Skeletal muscle satellite cell (primary cell): ENCODE results near the gene CTCFL.
"Not testable (repeated sequence)": the region's sequence is repeated elsewhere in the genome, so short reads cannot be mapped to it uniquely, and the experiment has no call there.

ENCODE experiments used
- H3K27me3 ChIP-seq: 2 replicates; pipeline ENCODE4 v1.7.0; 2013; ENCODE audit warnings: low read length; ENCODE audit not compliant: control insufficient read depth, insufficient read depth
- H3K36me3 ChIP-seq: 2 replicates; pipeline ENCODE4 v1.7.0; 2013; ENCODE audit warnings: mild to moderate bottlenecking, control low read depth, low read length; ENCODE audit not compliant: insufficient read depth
- H3K4me1 ChIP-seq: 2 replicates; pipeline ENCODE4 v1.7.0; 2013; ENCODE audit warnings: low read length; ENCODE audit not compliant: control insufficient read depth, insufficient read depth
- H3K4me2 ChIP-seq: 2 replicates; pipeline ENCODE4 v1.7.0; 2013; ENCODE audit warnings: mild to moderate bottlenecking, low read length
- H3K4me3 ChIP-seq: 2 replicates; pipeline ENCODE4 v1.7.0; 2013; ENCODE audit warnings: low read length
- H3K9ac ChIP-seq: 2 replicates; pipeline ENCODE4 v1.7.0; 2013; ENCODE audit warnings: mild to moderate bottlenecking, low read depth, low read length, moderate library complexity
- H3K9me3 ChIP-seq: replicated peaks from 2 replicates; pipeline ENCODE4 v1.7.0; 2013; ENCODE audit warnings: mild to moderate bottlenecking, control low read depth, low read length

The CTCFL gene

DNA sequence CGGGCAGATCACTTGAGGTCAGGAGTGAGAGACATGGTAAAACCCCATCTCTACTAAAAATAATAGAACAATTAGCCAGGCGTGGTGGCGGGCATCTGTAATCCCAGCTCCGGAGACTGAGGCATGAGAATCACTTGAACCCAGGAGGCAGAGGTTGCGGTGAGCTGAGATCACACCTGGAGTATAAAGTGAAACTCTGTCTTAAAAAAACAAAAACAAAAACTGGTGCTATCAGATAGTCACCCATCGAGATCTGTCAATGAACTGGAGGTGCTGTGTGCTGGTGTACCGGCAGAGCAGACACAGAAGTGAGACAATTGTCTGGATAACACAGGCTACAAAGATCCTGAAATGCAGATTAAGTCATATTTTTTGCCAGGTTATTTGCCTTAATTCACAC lies 24.7 kb downstream of the CTCFL start:
- no peak overlapping the region for H3K4me3 ChIP-seq
- H3K9ac ChIP-seq = no peak overlapping the region
- no peaks in the 10 kb centered on the region for H3K4me1 ChIP-seq
- H3K36me3 ChIP-seq = no peaks in the 10 kb centered on the region
- H3K9me3 ChIP-seq = no peaks in the 10 kb centered on the region
- H3K27me3 ChIP-seq = peaks cover 43% of the 10 kb centered on the region
- H3K4me2 ChIP-seq = no peak overlapping the region

DNA sequence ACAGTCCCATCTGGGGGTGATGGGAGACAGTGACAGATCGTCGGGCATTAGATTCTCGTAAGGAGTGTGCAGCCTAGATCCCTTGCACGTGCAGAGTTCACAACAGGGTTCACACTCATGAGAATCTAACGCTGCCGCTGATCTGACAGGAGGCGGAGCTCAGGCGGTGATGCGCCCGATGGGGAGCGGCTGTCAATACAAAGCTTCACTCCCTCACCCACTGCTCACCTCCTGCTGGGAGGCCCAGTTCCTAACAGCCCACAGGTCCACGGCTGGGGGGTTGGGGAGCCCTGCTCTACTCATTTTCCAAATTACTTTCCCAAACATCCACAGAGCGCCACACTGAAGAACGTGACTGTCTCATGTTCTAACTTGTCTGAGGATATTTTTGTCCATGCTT lies 25.3 kb downstream of the CTCFL start:
- Histone ChIP-seq H3K4me3 (no peak overlapping the region), H3K4me2 (no peak overlapping the region), H3K9me3 (no peaks in the 10 kb centered on the region), H3K36me3 (no peaks in the 10 kb centered on the region), H3K27me3 (peaks cover 40% of the 10 kb centered on the region), H3K4me1 (no peaks in the 10 kb centered on the region), H3K9ac (no peak overlapping the region)

GRCh38 chr20:57498425-57499400 lies 26.2 kb downstream of the CTCFL start:
- Histone ChIP-seq H3K9ac (no peak overlapping the region), H3K27me3 (peaks cover 44% of the 10 kb centered on the region), H3K4me1 (no peaks in the 10 kb centered on the region), H3K36me3 (no peaks in the 10 kb centered on the region), H3K9me3 (no peaks in the 10 kb centered on the region), H3K4me3 (no peak overlapping the region), H3K4me2 (no peak overlapping the region)

DNA sequence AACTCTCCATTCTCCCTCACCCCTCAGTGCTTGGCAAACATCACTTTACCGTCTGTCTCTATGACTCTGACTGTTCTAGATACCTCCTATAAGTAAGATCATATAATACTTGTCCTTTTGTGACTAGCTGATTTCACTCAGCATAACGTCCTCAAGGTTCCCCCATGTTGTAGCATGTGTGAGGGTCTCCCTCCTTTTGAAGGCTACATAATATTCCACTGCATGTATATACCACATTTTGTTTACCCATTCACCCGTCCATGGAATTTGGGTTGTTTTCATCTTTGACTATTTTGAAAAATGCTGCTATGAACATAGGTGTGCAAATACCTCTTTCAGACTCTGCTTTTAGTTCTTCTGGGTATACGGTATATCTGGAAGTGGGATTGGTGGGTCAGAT lies 28.3 kb downstream of the CTCFL start:
- H3K9me3 ChIP-seq = no peaks in the 10 kb centered on the region
- peaks cover 52% of the 10 kb centered on the region for H3K27me3 ChIP-seq
- no peaks in the 10 kb centered on the region for H3K36me3 ChIP-seq
- H3K4me2 ChIP-seq = no peak overlapping the region
- H3K9ac ChIP-seq = no peak overlapping the region
- H3K4me1 ChIP-seq = no peaks in the 10 kb centered on the region
- no peak overlapping the region for H3K4me3 ChIP-seq

DNA sequence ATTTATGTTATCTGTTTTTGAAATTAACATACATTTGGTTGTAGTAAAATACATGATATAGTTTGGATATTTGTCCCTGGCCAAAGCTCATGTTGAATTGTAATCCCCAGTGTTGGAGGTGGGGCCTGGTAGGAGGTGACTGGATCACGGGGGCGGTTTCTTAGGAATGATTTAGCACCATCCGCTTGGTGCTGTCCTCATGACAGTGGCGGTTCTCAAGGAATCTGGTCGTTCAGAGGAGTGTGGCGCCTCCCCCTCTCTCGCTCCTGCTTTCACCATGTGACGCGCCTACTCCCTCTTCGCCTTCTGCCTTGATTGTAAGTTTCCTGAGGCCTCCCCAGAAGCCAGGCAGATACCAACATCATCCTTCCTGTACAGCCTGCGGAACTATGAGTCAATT lies 29.0 kb downstream of the CTCFL start:
- Histone ChIP-seq H3K4me3 (no peak overlapping the region), H3K9me3 (no peaks in the 10 kb centered on the region), H3K36me3 (no peaks in the 10 kb centered on the region), H3K4me2 (no peak overlapping the region), H3K4me1 (no peaks in the 10 kb centered on the region), H3K27me3 (peaks cover 54% of the 10 kb centered on the region), H3K9ac (no peak overlapping the region)

GRCh38 chr20:57493091-57493615 lies 31.8 kb downstream of the CTCFL start:
- Histone ChIP-seq H3K36me3 (no peaks in the 10 kb centered on the region), H3K9me3 (no peaks in the 10 kb centered on the region), H3K9ac (no peak overlapping the region), H3K4me2 (no peak overlapping the region), H3K4me1 (no peaks in the 10 kb centered on the region), H3K27me3 (peaks cover 42% of the 10 kb centered on the region), H3K4me3 (no peak overlapping the region)

DNA sequence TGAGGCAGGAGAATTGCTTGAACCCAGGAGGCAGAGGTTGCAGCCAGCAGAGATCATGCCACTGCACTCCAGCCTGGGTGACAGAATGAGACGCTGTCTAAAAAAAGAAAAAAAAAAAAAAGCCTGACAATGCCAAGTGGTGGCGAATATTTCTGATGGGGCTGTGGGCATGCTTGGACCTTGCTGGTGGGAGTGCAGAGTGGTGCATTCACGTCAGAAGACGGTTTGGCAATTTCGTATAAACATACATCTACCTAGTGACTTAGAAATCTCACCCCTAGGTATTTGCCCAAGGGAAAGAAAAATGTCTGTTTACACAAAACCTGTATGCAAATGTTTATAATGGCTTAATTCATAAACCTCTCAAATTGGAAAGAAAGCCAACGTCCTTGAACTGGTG lies 33.6 kb downstream of the CTCFL start:
- H3K4me1 ChIP-seq = no peaks in the 10 kb centered on the region
- peaks cover 35% of the 10 kb centered on the region for H3K27me3 ChIP-seq
- no peaks in the 10 kb centered on the region for H3K36me3 ChIP-seq
- no peak overlapping the region for H3K4me3 ChIP-seq
- no peak overlapping the region for H3K4me2 ChIP-seq
- H3K9ac ChIP-seq = no peak overlapping the region
- no peaks in the 10 kb centered on the region for H3K9me3 ChIP-seq

- H3K9ac ChIP-seq, H3K9me3 ChIP-seq, H3K4me3 ChIP-seq, H3K36me3 ChIP-seq, H3K4me2 ChIP-seq, H3K4me1 ChIP-seq: not testable (repeated sequence)
- H3K27me3 ChIP-seq = peaks cover 47% of the 10 kb centered on the region
These were observed 36.7 kb downstream of the CTCFL start for GRCh38 chr20:57488277-57488676.

DNA sequence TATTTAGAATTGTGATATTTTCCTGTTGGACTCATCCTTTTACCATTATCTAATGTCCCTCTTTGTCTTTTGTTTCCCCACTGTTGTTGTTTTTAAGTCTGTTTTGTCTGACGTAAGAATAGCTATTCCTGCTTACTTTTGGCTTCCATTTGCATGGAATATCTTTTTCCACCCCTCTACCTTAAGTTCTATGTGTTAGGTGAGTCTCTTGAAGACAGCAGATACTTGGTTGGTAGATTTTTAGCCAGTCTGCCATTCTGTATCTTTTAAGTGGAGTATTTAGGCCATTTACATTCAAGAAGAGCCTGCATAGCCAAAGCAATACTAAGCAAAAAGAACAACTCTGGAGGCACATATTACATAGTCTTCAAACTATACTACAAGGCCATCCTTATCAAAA lies 39.2 kb downstream of the CTCFL start:
- H3K4me2 ChIP-seq = no peak overlapping the region
- no peaks in the 10 kb centered on the region for H3K4me1 ChIP-seq
- peaks cover 40% of the 10 kb centered on the region for H3K27me3 ChIP-seq
- H3K36me3 ChIP-seq = no peaks in the 10 kb centered on the region
- H3K4me3 ChIP-seq = no peak overlapping the region
- H3K9ac ChIP-seq = no peak overlapping the region
- H3K9me3 ChIP-seq = no peaks in the 10 kb centered on the region

GRCh38 chr20:57484772-57485171 lies 40.2 kb downstream of the CTCFL start:
- H3K4me1 ChIP-seq = no peaks in the 10 kb centered on the region
- peaks cover 40% of the 10 kb centered on the region for H3K27me3 ChIP-seq
- H3K9me3 ChIP-seq = no peaks in the 10 kb centered on the region
- H3K4me2 ChIP-seq = no peak overlapping the region
- no peaks in the 10 kb centered on the region for H3K36me3 ChIP-seq
- no peak overlapping the region for H3K4me3 ChIP-seq
- H3K9ac ChIP-seq = no peak overlapping the region

DNA sequence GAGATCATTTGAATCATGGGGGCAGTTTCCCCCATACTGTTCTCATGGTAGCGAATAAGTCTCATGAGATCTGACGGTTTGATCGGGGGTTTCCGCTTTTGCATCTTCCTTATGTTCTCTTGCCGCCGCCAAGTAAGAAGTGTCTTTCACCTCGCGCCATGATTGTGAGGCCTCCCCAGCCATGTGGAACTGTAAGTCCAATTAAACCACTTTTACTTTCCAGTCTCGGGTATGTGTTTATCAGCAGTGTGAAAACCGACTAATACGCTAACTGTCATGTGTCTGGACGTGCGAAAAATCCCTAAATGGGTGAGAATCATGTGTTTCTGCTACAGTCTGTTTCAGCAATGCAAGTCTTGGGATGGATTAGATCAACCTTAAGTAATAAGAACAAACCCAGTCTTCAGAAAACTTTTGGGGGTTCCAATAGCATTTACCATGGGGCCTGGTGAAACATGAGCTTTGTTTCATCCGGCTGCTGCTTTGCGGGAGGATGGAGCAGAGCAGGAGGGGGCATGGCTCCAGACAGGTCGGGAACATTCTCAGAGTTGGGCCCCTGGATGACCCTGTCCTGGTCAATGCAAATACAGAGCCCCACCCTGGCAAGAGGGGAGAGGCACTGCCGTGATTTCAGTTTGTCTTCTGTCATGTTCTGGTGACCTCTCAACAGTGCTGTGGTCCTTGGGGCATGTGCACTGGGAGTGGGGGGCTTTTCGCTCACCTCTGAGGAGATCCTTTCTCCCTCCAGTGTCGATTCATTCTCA lies 41.5 kb downstream of the CTCFL start:
- Histone ChIP-seq H3K9me3 (no peaks in the 10 kb centered on the region), H3K4me2 (no peak overlapping the region), H3K9ac (no peak overlapping the region), H3K4me1 (no peaks in the 10 kb centered on the region), H3K36me3 (no peaks in the 10 kb centered on the region), H3K27me3 (peaks cover 46% of the 10 kb centered on the region), H3K4me3 (no peak overlapping the region)
